HepG2 (cell line): Measurements from ENCODE around the gene AKAP6. TPM values are rescaled to one million over a fixed set of nuclear protein-coding genes. Genes with fewer than 3 reads are reported as not detected.

Source experiments
- ATAC-seq: fragments of 200-7000 bp; cut with Tn5 transposase; 3 replicates; pipeline ENCODE4 v1.9.1; 2020; ENCODE audit warnings: mild to moderate bottlenecking, moderate library complexity
- BruUV-seq: library from RNA; stranded (reverse); fragments of 400-500 nt; replicated peaks from 2 replicates; lab custom pipeline; 2021; lab: Mats Ljungman, UMichigan
- CTCF ChIA-PET: fragments of 300-600 bp; formaldehyde crosslinking; extraction: SDS; loops from one replicate; lab custom pipeline; 2021; ENCODE audit warnings: low total read pairs, inconsistent platforms, low intra/inter-chr PET ratio; lab: Yijun Ruan, JAX
- POLR2A ChIA-PET: fragments of 350-600 bp; sonication (Branson Sonifier 250); formaldehyde crosslinking; loops from one replicate; lab custom pipeline; 2020; ENCODE audit warnings: antibody characterized with exemption, inconsistent platforms; lab: Yijun Ruan, JAX
- DNase-seq: peaks from one replicate; pipeline ENCODE4 v3.0.0-alpha.2; 2015; ENCODE audit warnings: low spot score
- FAIRE-seq: peaks from 3 replicates; lab custom pipeline; 2011; peaks lifted over from hg19 to GRCh38; lab: Jason Lieb, UNC
- H2AFZ ChIP-seq: one replicate; pipeline ENCODE4 v1.6.1; 2011; ENCODE audit warnings: low read length, inconsistent platforms
- H3K27ac ChIP-seq: fragments of 300-600 bp; 3 replicates; pipeline ENCODE4 v1.8.0; 2011; ENCODE audit warnings: mixed run types, mild to moderate bottlenecking, mixed read lengths, low read length, inconsistent platforms; ENCODE audit not compliant: insufficient read depth; ENCODE audit errors: extremely low read length
- H3K27me3 ChIP-seq, 2 experiments: fragments of 200-600 bp in 1 of 2; 2 replicates in 1 of 2; 3 replicates in 1 of 2; pipeline versions ENCODE4 v1.6.0 to v1.8.0; 2011; ENCODE audit warnings: low read length in 2 of 2, mild to moderate bottlenecking in 2 of 2, moderate library complexity in 2 of 2, inconsistent platforms in 1 of 2; ENCODE audit not compliant: insufficient read depth in 2 of 2, control insufficient read depth in 1 of 2
- H3K36me3 ChIP-seq, 2 experiments: fragments of 200-600 bp in 1 of 2; replicated peaks in 1 of 2; 2 replicates in 1 of 2; 3 replicates in 1 of 2; pipeline versions ENCODE4 v1.5.1 to v1.8.0; 2011; ENCODE audit warnings: low read length in 2 of 2, inconsistent platforms in 1 of 2; ENCODE audit not compliant: insufficient read depth in 2 of 2, control insufficient read depth in 1 of 2
- H3K4me1 ChIP-seq: 2 replicates; pipeline ENCODE4 v1.5.1; 2012; ENCODE audit warnings: low read length, inconsistent platforms; ENCODE audit not compliant: insufficient read depth
- H3K4me2 ChIP-seq: 2 replicates; pipeline ENCODE4 v1.6.0; 2011; ENCODE audit warnings: low read depth, low read length, inconsistent platforms
- H3K4me3 ChIP-seq, 3 experiments: fragments of 200-600 bp in 1 of 3; sonication (generic), shearing (Covaris generic) in 1 of 3; replicated peaks in 1 of 3; 2 replicates each; pipeline ENCODE4 v1.5.1; 2011 to 2016; ENCODE audit warnings: low read length in 3 of 3, inconsistent platforms in 2 of 3, low read depth in 2 of 3, mild to moderate bottlenecking in 2 of 3, control low read depth in 1 of 3, mixed read lengths in 1 of 3; ENCODE audit not compliant: insufficient read depth in 1 of 3
- H3K79me2 ChIP-seq: one replicate; pipeline ENCODE4 v1.6.1; 2011; ENCODE audit warnings: low read length, inconsistent platforms; ENCODE audit not compliant: insufficient read depth
- H3K9ac ChIP-seq: 2 replicates; pipeline ENCODE4 v1.6.0; 2011; ENCODE audit warnings: mild to moderate bottlenecking, low read depth, low read length, inconsistent platforms; ENCODE audit not compliant: insufficient read depth
- H3K9me3 ChIP-seq: 2 replicates; pipeline ENCODE4 v1.5.1; 2012; ENCODE audit warnings: mild to moderate bottlenecking, low read length
- H4K20me1 ChIP-seq: 2 replicates; pipeline ENCODE4 v1.6.0; 2011; ENCODE audit warnings: inconsistent platforms, mild to moderate bottlenecking, low read length, moderate library complexity; ENCODE audit not compliant: insufficient read depth
- BHLHE40 ChIP-seq: IDR thresholded peaks from 2 replicates; pipeline ENCODE4 v1.6.1; 2011; ENCODE audit warnings: low read length, improper control_type of control experiment
- MIXL1 ChIP-seq: IDR thresholded peaks from 2 replicates; pipeline ENCODE4 v1.6.1; 2016
- PLRG1 ChIP-seq: fragments of 450-650 bp; conservative IDR thresholded peaks from 2 replicates; pipeline ENCODE4 v1.6.1; 2016
- POLR2AphosphoS5 ChIP-seq: IDR thresholded peaks from 2 replicates; pipeline ENCODE4 v1.6.1; 2012; ENCODE audit warnings: low read depth, low read length
- RXRA ChIP-seq: sonication (generic); formaldehyde crosslinking; IDR thresholded peaks from 2 replicates; pipeline ENCODE4 v1.5.1; 2020; ENCODE audit warnings: missing genetic modification reagents
- SNAPC2 ChIP-seq: sonication (generic); formaldehyde crosslinking; IDR thresholded peaks from 2 replicates; pipeline ENCODE4 v1.8.1; 2022; ENCODE audit warnings: mild to moderate bottlenecking, missing genetic modification reagents
- ZBTB20 ChIP-seq: sonication (generic); formaldehyde crosslinking; IDR thresholded peaks from 2 replicates; pipeline ENCODE4 v1.8.1; 2023; ENCODE audit warnings: missing genetic modification reagents, low read depth, mild to moderate bottlenecking, borderline replicate concordance
- ZNF138 ChIP-seq: sonication (generic); formaldehyde crosslinking; IDR thresholded peaks from 2 replicates; pipeline ENCODE4 v1.5.0; 2020; ENCODE audit warnings: mild to moderate bottlenecking, low read depth, missing genetic modification reagents
- ZNF160 ChIP-seq: sonication (generic); formaldehyde crosslinking; IDR thresholded peaks from 2 replicates; pipeline ENCODE4 v1.8.0; 2022; ENCODE audit warnings: mild to moderate bottlenecking, inconsistent platforms, missing genetic modification reagents
- ZNF564 ChIP-seq: sonication (generic); formaldehyde crosslinking; IDR thresholded peaks from 2 replicates; pipeline ENCODE4 v1.8.1; 2023; ENCODE audit warnings: mild to moderate bottlenecking, missing genetic modification reagents
- ZZZ3 ChIP-seq: sonication (generic); formaldehyde crosslinking; IDR thresholded peaks from 2 replicates; pipeline ENCODE4 v1.4.0; 2020; ENCODE audit warnings: missing genetic modification reagents, mild to moderate bottlenecking, borderline replicate concordance
- WGBS: methylation state at CpG from one replicate; pipeline ENCODE4 v1.1.6; 2017; ENCODE audit warnings: low lambda C conversion rate; 5-methylcytosine and 5-hydroxymethylcytosine counted together
- in situ Hi-C: cut with HindIII; loops from 2 replicates; pipeline ENCODE4 v1.10.0; 2017; ENCODE audit warnings: low pct_unique_long_range_greater_than_20kb; ENCODE audit not compliant: extremely low pct_ligation_motif_present
- intact Hi-C: fragments of 100-400 bp; cut with micrococcal nuclease; formaldehyde crosslinking; loops from one replicate; pipeline ENCODE4 v1.10.0; 2022; ENCODE audit not compliant: unreplicated experiment
- polyA plus RNA-seq, 8 experiments: library from polyadenylated mRNA; depleted of rRNA in 3 of 8; stranded (reverse) in 7 of 8; unstranded in 1 of 8; fragments of >200 nt; fragmentation: Illumina TruSeq in 4 of 8; extraction: Trizol in 4 of 8; gene quantifications; 2 replicates each; pipeline versions ENCODE4 v1.2.1 to v1.2.3, GENCODE V29; 2011 to 2016; ENCODE audit warnings: low read depth in 4 of 8, missing spikeins in 1 of 8, mixed read lengths in 1 of 8; ENCODE audit not compliant: insufficient read depth in 1 of 8
- total RNA-seq, 5 experiments: library from RNA; depleted of rRNA; stranded (reverse); fragments of >200 nt; fragmentation: Illumina TruSeq; extraction: Trizol; gene quantifications; 2 replicates each; pipeline ENCODE4 v1.2.3, GENCODE V29; 2016; ENCODE audit warnings: low read depth in 1 of 5
- TF ChIP-seq, protein P1 (sequence below): sonication (generic); formaldehyde crosslinking; IDR thresholded peaks from 2 replicates; pipeline ENCODE4 v1.4.0; 2020; ENCODE audit warnings: missing genetic modification reagents, borderline replicate concordance
- TF ChIP-seq, protein P2 (sequence below): sonication (generic); formaldehyde crosslinking; IDR thresholded peaks from 2 replicates; pipeline ENCODE4 v1.8.0; 2022; ENCODE audit warnings: mild to moderate bottlenecking, missing genetic modification reagents, moderate library complexity
- TF ChIP-seq, protein P3 (sequence below): sonication (generic); formaldehyde crosslinking; IDR thresholded peaks from 2 replicates; pipeline ENCODE4 v1.4.0; 2020; ENCODE audit warnings: missing genetic modification reagents
- TF ChIP-seq, protein P4 (sequence below): sonication (generic); formaldehyde crosslinking; IDR thresholded peaks from 2 replicates; pipeline ENCODE4 v1.4.0; 2020; ENCODE audit warnings: missing genetic modification reagents, borderline replicate concordance

The AKAP6 gene
- total and polyA plus RNA-seq, 2 of the 13 experiments (the other 11 are each of a cell fraction or from before 2014, with no cell fraction given), result 1.4 TPM

DNA sequence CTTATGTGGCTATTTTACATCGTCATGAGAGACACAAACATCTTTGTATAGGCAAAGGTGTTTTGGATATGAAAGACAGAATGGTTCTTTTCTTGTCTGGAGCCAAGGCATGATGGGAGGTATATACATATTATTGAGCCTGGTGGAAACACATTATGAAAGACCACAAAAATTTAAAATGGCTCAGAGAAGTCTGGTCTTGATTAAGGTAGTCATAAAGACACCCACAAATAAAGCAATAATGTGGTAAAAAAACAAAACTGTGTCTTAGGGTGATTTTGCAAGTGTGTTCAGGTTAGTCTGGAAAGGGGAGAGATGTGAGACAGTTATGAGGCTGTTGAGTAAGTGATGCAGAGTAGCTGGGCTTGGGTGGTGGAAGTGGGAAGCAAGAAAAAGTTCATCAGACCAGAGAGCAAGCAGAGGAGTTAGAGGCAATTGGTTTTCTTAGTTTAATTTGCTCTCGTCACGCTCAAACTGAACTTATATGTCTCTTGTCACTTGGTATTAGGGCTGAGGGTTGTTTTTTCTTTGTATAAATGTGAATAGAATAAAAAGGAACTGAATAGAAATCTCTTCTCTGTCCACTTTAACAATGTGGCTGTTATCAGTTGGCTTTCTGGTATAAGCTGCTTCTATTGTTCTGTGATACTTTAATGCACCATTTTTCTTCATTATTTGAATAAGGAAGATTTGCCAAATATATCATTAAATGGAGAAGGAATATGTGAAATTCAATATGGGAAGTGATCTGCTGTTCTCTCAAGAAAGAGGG, 115.0 kb downstream of the AKAP6 start:
- no peaks in the 10 kb centered on the region for H3K9me3 ChIP-seq
- intact Hi-C loops (no loop called here), in situ Hi-C loops (no loop called here)
- H2AFZ ChIP-seq, result no peak overlapping the region
- no peaks in the 10 kb centered on the region for H3K27me3 ChIP-seq
- no peak overlapping the region for H3K4me3 ChIP-seq
- H3K4me1 ChIP-seq, result no peaks in the 10 kb centered on the region
- no peak for FAIRE-seq
- BruUV-seq, result no TSS peak
- WGBS, result 7% methylated on average over 3 of the region's 3 CpGs
- ATAC-seq, result no peak
- ChIA-PET CTCF (no interaction called here), POLR2A (no interaction called here)
- H3K9ac ChIP-seq, result no peak overlapping the region
- H3K36me3 ChIP-seq, result no peaks in the 10 kb centered on the region
- no peaks in the 10 kb centered on the region for H3K79me2 ChIP-seq
- TF ChIP-seq RXRA (CRISPR knock-in tag) (no peak), MIXL1 (CRISPR knock-in tag) (no peak), ZBTB20 (CRISPR knock-in tag) (no peak), BHLHE40 (no peak), ZNF564 (CRISPR knock-in tag) (no peak), PLRG1 (no peak), ZNF138 (CRISPR knock-in tag) (no peak), ZNF160 (CRISPR knock-in tag) (no peak), ZZZ3 (no peak), POLR2AphosphoS5 (no peak), SNAPC2 (no peak)
- TF ChIP-seq, protein P1, sequence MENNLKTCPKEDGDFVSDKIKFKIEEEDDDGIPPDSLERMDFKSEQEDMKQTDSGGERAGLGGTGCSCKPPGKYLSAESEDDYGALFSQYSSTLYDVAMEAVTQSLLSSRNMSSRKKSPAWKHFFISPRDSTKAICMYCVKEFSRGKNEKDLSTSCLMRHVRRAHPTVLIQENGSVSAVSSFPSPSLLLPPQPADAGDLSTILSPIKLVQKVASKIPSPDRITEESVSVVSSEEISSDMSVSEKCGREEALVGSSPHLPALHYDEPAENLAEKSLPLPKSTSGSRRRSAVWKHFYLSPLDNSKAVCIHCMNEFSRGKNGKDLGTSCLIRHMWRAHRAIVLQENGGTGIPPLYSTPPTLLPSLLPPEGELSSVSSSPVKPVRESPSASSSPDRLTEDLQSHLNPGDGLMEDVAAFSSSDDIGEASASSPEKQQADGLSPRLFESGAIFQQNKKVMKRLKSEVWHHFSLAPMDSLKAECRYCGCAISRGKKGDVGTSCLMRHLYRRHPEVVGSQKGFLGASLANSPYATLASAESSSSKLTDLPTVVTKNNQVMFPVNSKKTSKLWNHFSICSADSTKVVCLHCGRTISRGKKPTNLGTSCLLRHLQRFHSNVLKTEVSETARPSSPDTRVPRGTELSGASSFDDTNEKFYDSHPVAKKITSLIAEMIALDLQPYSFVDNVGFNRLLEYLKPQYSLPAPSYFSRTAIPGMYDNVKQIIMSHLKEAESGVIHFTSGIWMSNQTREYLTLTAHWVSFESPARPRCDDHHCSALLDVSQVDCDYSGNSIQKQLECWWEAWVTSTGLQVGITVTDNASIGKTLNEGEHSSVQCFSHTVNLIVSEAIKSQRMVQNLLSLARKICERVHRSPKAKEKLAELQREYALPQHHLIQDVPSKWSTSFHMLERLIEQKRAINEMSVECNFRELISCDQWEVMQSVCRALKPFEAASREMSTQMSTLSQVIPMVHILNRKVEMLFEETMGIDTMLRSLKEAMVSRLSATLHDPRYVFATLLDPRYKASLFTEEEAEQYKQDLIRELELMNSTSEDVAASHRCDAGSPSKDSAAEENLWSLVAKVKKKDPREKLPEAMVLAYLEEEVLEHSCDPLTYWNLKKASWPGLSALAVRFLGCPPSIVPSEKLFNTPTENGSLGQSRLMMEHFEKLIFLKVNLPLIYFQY, result no peak
- TF ChIP-seq, protein P2, sequence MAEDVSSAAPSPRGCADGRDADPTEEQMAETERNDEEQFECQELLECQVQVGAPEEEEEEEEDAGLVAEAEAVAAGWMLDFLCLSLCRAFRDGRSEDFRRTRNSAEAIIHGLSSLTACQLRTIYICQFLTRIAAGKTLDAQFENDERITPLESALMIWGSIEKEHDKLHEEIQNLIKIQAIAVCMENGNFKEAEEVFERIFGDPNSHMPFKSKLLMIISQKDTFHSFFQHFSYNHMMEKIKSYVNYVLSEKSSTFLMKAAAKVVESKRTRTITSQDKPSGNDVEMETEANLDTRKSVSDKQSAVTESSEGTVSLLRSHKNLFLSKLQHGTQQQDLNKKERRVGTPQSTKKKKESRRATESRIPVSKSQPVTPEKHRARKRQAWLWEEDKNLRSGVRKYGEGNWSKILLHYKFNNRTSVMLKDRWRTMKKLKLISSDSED (CRISPR knock-in tag), result no peak
- TF ChIP-seq, protein P3, sequence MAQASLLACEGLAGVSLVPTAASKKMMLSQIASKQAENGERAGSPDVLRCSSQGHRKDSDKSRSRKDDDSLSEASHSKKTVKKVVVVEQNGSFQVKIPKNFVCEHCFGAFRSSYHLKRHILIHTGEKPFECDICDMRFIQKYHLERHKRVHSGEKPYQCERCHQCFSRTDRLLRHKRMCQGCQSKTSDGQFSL (CRISPR knock-in tag), result no peak
- TF ChIP-seq, protein P4, sequence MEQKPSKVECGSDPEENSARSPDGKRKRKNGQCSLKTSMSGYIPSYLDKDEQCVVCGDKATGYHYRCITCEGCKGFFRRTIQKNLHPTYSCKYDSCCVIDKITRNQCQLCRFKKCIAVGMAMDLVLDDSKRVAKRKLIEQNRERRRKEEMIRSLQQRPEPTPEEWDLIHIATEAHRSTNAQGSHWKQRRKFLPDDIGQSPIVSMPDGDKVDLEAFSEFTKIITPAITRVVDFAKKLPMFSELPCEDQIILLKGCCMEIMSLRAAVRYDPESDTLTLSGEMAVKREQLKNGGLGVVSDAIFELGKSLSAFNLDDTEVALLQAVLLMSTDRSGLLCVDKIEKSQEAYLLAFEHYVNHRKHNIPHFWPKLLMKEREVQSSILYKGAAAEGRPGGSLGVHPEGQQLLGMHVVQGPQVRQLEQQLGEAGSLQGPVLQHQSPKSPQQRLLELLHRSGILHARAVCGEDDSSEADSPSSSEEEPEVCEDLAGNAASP (CRISPR knock-in tag), result no peak
- no peak for DNase-seq
- no peak overlapping the region for H3K4me2 ChIP-seq
- no peaks in the 10 kb centered on the region for H4K20me1 ChIP-seq
- no peak overlapping the region for H3K27ac ChIP-seq
